ENCODE results near the gene PARP3.

Gene PARP3

DNA sequence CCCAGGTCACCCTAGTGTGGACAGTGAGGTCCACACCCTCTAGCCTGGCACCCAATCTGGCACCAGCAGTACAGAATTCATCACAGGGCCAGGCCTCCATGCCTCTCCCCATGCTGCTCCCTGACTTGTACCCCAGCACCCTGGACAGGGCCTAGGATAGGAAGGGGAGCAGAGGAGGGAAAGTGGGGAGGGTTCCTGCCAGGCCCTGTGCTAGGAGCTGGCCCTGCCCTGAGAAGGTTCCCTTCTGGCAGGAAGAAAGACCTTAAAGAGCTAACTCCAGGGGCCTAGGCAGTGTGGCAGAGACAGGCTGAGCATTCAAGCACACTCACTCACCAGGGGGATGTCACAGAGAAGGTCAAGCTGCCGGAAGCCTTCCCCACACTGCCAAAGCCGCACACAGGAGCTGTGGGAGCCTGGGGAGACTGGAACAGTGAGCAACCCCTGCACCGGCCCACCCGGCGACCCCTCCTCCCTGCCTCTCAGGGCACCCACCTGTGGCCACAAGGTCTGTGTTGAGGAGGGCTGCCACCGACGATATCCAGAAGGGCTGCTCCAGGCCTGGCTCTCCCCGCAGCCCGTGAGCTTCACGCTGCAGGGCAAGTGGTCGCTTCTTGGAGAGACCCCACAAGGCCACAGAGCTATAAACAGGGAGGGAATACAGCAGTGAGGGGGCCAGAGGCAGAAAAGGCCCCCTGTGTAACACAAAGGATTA is 7.9 kb upstream of the PARP3 start:
- no peak for DNase-seq

DNA sequence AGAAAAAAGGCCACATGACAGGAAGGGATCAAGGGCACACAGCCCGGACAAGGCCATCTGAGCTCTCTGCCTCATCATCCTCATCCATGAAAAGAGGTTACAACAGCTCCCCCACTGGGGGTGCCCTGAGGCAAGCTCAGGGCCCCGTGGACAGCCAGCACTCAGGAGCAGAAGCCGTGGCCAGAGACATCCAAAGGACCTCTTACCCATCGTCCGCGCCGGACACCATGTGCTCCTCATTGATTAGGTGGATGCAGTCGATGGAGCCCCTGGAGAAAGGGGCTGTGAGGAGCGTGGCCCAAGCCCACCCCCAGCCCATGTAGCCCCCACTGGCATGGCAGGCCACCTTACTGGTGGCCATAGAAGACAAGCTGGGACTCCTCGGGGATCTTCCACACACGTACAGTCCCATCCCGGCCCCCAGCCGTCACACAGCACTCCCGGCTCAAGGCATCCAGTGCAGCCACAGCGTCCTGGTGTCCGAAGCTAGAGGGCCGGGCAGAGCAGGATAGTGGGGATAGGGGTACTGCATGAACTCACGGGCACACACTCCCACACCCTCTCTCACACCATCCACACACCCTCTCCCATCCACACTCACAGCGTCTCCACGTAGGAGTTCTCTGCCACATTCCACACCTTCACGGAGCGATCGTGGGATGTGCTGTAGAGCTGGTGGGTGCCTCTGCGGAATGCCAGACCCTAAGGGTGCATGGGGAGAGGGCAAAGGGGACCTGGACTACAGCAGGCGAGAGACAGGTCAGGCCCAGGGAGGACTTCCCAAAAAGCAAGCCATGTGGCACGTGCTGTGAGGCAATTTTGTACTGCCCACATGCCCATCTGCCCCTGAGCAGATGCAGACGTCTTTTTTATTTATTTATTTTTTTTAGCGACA is 6.9 kb upstream of the PARP3 start:
- no peak for DNase-seq

DNA sequence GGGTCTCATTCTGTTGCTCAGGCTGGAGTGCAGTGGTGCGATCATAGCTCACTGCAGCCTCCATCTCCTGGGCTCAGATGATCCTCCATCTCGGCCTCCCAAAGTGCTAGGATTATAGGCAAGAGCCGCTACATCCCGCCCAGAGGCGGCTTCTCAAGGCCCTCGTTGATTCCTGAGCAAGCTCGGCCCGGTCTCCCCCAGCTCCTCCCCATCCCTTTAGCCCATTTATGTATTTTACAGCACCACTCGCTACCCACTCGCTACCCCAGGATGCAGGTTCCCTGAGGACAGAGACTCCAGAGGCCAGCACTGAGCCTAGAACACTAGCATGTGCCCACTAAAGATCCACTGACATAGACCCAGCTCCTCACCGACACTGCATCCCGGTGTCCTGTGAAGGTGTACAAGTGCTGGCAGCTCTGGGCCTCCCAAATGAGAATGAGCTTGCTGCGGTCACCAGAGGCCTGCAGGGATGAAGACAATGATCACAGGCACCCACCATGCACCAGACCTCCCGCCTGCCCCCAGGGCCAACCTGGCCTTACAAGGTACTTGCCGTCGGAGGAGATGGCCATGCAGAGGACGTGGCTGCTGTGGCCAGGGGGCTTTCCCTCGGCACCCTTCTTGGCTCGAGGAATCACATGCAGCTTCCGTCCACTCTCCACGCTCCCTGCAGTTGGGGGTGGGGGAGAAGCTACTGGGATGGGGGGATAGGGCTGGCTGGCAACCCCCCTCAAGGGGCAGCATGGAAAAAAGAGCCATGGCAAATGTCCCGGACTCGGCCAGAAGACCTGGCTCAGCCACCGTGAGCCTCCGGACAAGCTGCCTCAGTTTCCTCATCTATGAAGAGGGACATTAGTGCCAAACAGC is 6.0 kb upstream of the PARP3 start:
- DNase-seq = no peak

GRCh38 chr3:51937014-51937413 is 5.1 kb upstream of the PARP3 start:
- DNase-seq = no peak

DNA sequence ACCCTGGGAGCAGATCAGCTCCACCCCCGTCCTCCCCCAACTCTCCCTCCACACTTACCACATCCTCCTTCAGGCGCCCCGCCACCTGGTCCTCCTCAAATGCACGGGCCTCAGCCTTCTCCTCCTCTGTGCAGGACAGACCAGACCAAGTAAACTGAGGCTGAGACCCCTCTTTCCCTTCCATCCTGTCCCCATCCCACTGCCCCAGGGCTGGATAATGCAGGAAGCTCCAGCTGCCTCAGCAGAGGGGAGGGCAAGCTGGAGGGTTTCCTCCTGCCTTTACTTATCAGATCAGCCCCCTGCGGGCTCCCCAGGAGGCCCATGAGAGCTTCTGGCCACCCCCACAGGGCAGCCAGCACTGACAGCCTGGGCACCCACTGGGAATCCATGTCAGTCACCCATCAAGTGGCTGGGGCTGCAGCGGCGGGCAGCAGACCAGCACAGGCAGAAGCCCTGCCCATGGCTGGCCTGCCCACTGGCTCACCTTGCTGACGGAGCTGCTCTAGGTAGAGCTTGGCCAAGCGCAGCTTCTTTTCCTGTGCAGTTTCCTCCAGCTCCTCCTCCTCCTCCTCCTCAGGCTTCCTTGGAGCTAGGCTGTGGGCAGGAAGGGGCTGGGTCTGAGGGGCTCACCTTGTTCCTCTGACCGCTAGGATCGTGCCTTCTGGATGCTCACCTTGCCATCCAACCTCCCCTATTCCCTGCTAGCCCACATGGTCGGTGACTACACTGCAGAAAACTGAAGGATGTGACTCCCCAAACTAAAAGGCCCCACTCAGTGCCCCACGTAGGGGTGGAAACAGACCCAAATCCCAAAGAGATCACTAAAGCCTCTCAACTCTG is 4.3 kb upstream of the PARP3 start:
- no peak for DNase-seq

- DNase-seq = no peak
Measured at GRCh38 chr3:51938780-51939425, 3.3 kb upstream of the PARP3 start.

DNA sequence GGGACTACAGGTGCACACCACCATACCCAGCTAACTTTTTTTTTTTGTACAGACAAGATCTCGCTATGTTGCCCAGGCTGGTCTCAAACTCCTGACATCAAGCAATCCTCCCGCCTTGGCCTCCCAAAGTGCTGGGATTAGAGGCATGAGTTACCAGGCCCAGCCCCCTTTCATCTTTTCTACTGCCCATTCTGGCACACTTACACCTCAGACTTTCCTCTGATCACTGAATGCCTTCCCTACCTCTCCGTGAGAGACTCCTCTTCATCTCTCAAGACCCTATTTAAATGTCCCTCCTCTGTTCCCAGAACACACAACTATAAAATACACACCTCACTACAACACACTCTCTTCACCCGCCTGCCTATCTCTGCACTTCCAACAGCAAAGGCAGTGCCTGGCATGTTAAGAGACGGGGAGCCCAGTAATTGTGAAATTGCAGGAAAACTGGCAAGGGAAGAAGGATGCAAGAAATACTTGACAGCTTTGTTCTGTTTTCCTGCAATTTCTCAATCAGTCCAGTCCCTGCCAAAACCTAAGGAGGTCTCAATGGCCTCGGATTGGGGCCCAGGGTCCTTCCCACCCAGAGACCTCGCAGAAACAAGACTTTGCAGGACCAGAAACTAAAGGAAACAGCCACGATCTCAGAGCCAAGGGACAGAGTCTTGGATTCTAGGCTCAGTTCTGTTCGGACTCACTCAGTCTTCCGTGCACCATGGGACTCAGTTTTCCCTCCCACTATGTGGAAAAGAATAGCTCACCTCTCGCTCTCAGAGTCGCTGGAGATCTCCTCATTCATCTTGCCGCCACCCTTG is 1.3 kb upstream of the PARP3 start:
- DNase-seq = no peak

GRCh38 chr3:51941463-51941797 is 733 bp upstream of the PARP3 start:
- no peak for DNase-seq

DNA sequence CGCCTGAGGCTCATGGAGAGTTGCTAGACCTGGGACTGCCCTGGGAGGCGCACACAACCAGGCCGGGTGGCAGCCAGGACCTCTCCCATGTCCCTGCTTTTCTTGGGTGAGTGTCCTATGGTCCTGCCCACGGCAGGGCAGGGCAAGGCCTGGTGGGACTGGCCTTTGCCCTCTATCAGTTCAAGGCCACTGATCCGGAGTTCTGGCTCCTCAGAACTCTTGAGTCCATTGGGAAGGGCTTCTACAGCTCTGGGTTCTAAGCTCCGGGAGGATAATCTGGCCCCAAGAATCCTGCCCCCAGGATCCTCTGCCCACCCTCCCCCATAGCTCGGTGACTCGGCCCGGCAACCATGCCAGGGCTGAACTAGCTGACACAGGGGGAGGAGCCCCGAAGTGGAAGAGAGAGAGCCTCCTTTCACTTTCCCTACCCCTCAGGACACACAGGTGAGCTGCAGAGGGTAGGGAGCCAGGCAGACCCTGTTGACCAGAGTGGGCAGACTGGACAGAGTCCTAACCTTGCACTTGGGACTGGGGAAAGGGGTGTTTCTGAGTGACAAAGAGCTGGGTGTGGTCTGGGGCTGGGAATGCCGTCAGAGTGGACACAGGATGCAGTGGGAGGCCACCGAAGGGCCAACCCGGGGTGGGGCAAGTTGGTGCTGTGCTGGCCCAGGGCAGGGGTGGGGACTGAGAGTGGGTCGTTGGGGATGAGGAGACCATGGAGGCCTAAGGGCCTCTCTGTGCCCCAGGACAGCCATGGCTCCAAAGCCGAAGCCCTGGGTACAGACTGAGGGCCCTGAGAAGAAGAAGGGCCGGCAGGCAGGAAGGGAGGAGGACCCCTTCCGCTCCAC is 664 bp downstream of the PARP3 start:
- DNase-seq = peak; percentile 74

- DNase-seq = no peak
Measured at GRCh38 chr3:51943451-51944391, 1.6 kb downstream of the PARP3 start.

DNA sequence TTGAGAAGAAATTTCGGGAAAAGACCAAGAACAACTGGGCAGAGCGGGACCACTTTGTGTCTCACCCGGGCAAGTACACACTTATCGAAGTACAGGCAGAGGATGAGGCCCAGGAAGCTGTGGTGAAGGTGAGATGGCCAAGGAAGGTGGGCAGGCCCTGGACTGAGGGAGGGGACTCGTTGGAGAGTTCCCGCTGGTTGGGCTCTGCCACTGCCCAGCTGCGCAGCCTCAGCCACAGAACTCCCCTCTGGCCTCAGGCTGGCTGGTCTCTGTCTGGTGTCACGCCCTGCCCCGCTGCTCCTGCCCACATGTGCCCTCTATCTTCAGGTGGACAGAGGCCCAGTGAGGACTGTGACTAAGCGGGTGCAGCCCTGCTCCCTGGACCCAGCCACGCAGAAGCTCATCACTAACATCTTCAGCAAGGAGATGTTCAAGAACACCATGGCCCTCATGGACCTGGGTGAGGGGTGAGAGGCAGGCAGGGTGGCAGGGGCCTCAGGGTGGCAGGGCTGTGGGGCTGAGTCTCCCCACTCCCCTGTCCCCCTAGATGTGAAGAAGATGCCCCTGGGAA is 2.4 kb downstream of the PARP3 start:
- no peak for DNase-seq

DNA sequence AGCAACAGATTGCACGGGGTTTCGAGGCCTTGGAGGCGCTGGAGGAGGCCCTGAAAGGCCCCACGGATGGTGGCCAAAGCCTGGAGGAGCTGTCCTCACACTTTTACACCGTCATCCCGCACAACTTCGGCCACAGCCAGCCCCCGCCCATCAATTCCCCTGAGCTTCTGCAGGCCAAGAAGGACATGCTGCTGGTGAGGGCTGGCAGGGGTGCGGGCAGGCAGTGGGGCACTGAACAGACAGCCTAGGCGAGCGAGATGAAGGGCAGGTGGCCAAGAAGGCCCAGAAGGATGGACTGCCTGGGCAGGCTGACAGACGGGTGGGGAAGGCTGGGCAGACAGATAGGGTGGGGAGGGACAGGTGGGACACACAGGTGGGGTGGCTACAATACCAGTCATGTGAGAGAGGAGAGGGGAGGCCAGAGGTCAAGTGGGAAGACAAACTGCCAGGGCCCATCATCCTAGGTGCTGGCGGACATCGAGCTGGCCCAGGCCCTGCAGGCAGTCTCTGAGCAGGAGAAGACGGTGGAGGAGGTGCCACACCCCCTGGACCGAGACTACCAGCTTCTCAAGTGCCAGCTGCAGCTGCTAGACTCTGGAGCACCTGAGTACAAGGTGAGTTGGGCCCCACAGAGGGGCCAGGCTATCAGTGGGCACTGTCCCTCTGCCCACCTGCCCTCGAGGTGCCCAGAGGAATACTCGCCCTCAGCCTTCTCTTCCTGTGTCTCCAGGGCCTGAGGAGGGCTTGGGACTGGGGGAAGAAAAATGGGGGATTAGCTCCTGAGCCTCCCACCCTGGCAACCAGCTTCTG is 3.1 kb downstream of the PARP3 start:
- DNase-seq = no peak

DNA sequence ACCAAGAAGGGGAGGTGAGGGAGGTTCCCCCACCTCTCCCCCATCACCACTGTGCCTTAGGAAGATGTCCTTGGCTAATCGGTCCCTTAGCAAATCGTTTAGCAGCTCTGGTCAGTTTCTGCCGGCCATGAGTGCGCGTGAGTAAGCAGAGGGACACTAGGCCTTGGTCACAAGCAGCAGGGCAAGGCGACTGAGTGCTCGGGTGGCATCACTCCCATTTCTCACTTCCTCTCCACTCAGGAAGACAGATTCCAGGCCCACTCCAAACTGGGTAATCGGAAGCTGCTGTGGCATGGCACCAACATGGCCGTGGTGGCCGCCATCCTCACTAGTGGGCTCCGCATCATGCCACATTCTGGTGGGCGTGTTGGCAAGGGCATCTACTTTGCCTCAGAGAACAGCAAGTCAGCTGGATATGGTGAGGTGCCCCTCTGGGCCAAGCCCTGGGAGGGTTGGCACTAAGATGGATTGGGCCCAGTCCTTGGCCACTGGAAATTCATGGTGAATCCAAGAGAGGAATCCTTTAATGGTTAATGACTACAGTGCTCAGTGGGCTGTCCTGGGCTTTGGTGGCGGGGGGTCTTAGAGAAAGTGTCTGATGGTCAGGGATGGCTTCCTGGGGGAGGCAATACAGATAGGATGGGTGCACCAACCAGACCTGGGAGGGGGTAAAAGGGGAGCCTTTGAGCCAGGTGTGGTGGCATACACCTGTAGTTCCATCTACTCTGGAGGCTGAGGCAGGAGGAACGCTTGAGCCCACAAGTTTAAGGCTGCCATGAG is 4.0 kb downstream of the PARP3 start:
- no peak for DNase-seq

GRCh38 chr3:51946796-51947195 is 4.6 kb downstream of the PARP3 start:
- DNase-seq = no peak

GRCh38 chr3:51947215-51947900 is 5.2 kb downstream of the PARP3 start:
- DNase-seq = no peak

GRCh38 chr3:51948016-51948580 is 5.9 kb downstream of the PARP3 start:
- DNase-seq = no peak

All from activated naive CD4-positive, alpha-beta T cell treated with anti-CD3 and anti-CD28 coated beads, Interleukin-2, amount 50 U/mL, for 16 hours (primary cell).